Measurements from ENCODE around the gene MUL1. TPM values are rescaled to one million over a fixed set of nuclear protein-coding genes. Genes with fewer than 3 reads are reported as not detected.

MUL1 gene
- total and polyA plus RNA-seq, 8 donors = 22.0 to 36.0 (median 25.3) TPM

- Histone ChIP-seq H3K27me3 (peaks cover 2 to 76% of the 10 kb centered on the region in 2 donors), H3K9me3 (no peaks in the 10 kb centered on the region), H3K27ac (no peak overlapping the region), H3K4me3 (no peak overlapping the region), H3K36me3 (no peaks in the 10 kb centered on the region), H3K4me1 (no peaks in the 10 kb centered on the region)
- DNase-seq (no peak), ATAC-seq (no peak)
- TF ChIP-seq CTCF (IDR thresholded peaks at IDR 0.05) = no peak
- intact Hi-C loops (cut with DNase I) = no loop called here
These were observed 31.0 kb upstream of the MUL1 start for GRCh38 chr1:20538760-20539551.

DNA sequence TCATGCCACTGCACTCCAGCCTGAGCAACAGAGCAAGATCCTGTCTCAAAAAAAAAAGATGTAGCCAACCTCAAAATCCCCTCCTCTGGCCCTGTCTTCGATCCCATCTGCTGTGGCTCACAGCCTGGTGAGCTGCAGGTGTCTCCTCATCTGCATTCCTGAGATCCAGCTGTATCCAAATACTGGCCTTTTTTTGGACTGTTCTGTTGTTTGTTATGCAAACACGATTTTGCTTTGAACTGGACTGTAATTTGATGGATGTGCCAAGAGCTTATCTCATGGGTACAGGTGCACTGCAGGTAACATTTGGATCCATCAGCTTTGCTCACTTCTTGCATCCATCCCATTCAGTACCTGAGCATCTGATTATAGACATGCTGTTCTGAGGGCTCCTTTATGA is 30.3 kb upstream of the MUL1 start:
- Histone ChIP-seq H3K27me3 (peaks cover 2 to 76% of the 10 kb centered on the region in 2 donors), H3K4me3 (no peak overlapping the region), H3K4me1 (no peaks in the 10 kb centered on the region), H3K9me3 (no peaks in the 10 kb centered on the region), H3K27ac (no peak overlapping the region), H3K36me3 (no peaks in the 10 kb centered on the region)
- no peak for TF ChIP-seq CTCF (IDR thresholded peaks at IDR 0.05)
- intact Hi-C loops (cut with DNase I) = no loop called here
- ATAC-seq (no peak), DNase-seq (no peak)

DNA sequence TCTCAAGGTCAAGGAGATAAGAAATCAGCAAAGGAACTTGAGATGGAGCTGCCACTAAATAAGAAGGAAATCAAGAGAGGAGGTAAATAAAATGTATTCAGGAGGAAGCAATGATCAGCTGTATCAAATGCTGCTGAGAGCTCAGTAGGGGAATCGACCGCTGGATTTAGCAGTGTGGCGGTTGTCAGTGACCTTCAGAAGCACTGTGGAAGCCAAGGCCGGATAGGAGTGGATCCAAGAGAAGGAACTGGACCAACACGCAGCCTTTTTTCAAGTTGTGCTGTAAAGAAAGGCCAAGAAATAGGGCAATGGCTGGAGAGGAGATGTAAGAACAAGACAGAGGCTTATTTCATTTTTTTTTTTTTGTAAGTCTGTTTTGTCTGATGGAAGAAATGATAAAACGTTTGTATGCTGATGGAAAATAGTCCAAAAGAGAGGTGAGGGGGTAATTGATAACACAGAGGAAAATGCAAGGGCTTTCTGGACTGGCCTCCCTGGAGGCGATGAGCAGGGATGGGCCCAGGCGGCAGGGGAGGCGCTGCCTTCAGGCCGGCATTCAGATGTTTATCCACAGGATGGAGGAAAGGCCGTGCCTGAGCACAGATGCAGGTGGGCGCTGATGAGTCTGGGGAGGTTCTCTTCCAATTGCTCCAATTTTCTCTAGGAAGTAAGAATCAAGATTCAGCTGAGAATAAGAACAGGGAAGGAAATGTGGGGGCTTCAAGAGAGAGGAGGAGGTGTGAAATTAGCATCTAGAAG is 26.9 kb upstream of the MUL1 start:
- Histone ChIP-seq H3K4me1 (no peaks in the 10 kb centered on the region), H3K36me3 (no peaks in the 10 kb centered on the region), H3K4me3 (no peak overlapping the region), H3K27me3 (peaks cover 2 to 81% of the 10 kb centered on the region in 2 donors), H3K9me3 (no peaks in the 10 kb centered on the region), H3K27ac (no peak overlapping the region)
- intact Hi-C loops (cut with DNase I) = no loop called here
- TF ChIP-seq CTCF (IDR thresholded peaks at IDR 0.05) = no peak
- DNase-seq = no peak
- ATAC-seq = no peak

- intact Hi-C loops (cut with DNase I) = no loop called here
- ATAC-seq = no peak
- H3K9me3 ChIP-seq = no peaks in the 10 kb centered on the region
- peaks cover 9 to 93% of the 10 kb centered on the region in 2 donors for H3K27me3 ChIP-seq
- no peak for DNase-seq
- H3K4me3 ChIP-seq = no peak overlapping the region
- no peaks in the 10 kb centered on the region for H3K36me3 ChIP-seq
- no peaks in the 10 kb centered on the region for H3K4me1 ChIP-seq
- no peak for TF ChIP-seq CTCF (IDR thresholded peaks at IDR 0.05)
- no peak overlapping the region for H3K27ac ChIP-seq
These were observed 25.7 kb upstream of the MUL1 start for GRCh38 chr1:20533635-20534034.

DNA sequence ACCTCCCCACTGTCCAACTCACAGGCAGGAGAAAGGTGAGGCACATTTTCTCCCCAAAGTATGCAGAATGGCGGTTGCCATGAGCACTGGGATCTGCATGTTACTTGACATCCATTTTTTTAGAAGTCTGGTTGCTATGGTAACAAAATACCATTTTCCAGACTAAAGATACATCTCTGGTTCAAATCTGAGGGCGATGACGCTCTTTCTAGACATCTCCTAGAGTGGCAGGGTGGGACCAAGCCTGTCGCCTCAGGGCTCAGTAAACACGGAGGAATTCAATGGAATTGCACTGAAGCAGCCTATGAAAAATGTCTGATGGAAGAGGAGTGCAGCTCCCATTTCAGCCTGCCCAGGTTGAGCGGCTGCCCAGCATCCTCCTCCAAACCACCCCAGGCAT is 22.9 kb upstream of the MUL1 start:
- H3K4me3 ChIP-seq = no peak overlapping the region
- H3K36me3 ChIP-seq = no peaks in the 10 kb centered on the region
- no peaks in the 10 kb centered on the region for H3K9me3 ChIP-seq
- DNase-seq = no peak
- intact Hi-C loops (cut with DNase I) = no loop called here
- no peak for ATAC-seq
- TF ChIP-seq CTCF (IDR thresholded peaks at IDR 0.05) = no peak
- no peaks in the 10 kb centered on the region for H3K4me1 ChIP-seq
- peaks cover 9 to 86% of the 10 kb centered on the region in 2 donors for H3K27me3 ChIP-seq
- H3K27ac ChIP-seq = no peak overlapping the region

Measured in left lung (tissue), 10 donors.